ENCODE data around the gene SERPINA12. TPM values are rescaled to one million over a fixed set of nuclear protein-coding genes. Genes with fewer than 3 reads are reported as not detected.

Gene SERPINA12
- total and polyA plus RNA-seq, 2 of the 13 experiments (the other 11 are each of a cell fraction or from before 2014, with no cell fraction given), result 0.08 TPM; not detected in 1

- TF ChIP-seq HNF4G (IDR thresholded peaks at IDR 0.05; ENCODE audit: borderline replicate concordance, low read depth, low read length) (peak; percentile 91), HNF4G (CRISPR knock-in tag; IDR thresholded peaks at IDR 0.05; ENCODE audit: borderline replicate concordance, low read depth) (peak; percentile 63; the same call in 1 of the 2 replicates), ZNF687 (CRISPR knock-in tag; IDR thresholded peaks at IDR 0.05) (no peak; the same call in 1 of the 2 replicates), SIX1 (CRISPR knock-in tag; IDR thresholded peaks at IDR 0.05; ENCODE audit: borderline replicate concordance) (no peak), KLF16 (CRISPR knock-in tag; IDR thresholded peaks at IDR 0.05) (0 out of 4 replicates have a peak, but pooled peaks of 1 of the 2 experiments have one; percentile 31), U2AF2 (IDR thresholded peaks at IDR 0.05; ENCODE audit: low read depth, low read length) (no peak), PAF1 (CRISPR knock-in tag; IDR thresholded peaks at IDR 0.05) (0 out of 2 replicates have a peak, but pooled peaks have one; percentile 26), THYN1 (CRISPR knock-in tag; IDR thresholded peaks at IDR 0.05; ENCODE audit: borderline replicate concordance, low read depth) (no peak), ZNF766 (CRISPR knock-in tag; IDR thresholded peaks at IDR 0.05; ENCODE audit: borderline replicate concordance) (no peak), ZNF770 (CRISPR knock-in tag; IDR thresholded peaks at IDR 0.05) (peak; percentile 19; the same call in 1 of the 2 replicates), ZNF580 (CRISPR knock-in tag; IDR thresholded peaks at IDR 0.05; ENCODE audit: borderline replicate concordance, low read depth) (0 out of 2 replicates have a peak, but pooled peaks have one; percentile 67), THRA (CRISPR knock-in tag; IDR thresholded peaks at IDR 0.05; ENCODE audit: borderline replicate concordance) (peak; percentile 73), FOSL1 (CRISPR knock-in tag; IDR thresholded peaks at IDR 0.05; ENCODE audit: borderline replicate concordance) (no peak), SNAPC5 (CRISPR knock-in tag; IDR thresholded peaks at IDR 0.05; ENCODE audit: borderline replicate concordance) (no peak), ARNT2 (CRISPR knock-in tag; IDR thresholded peaks at IDR 0.05; ENCODE audit: low read depth) (peak; percentile 36; the same call in 1 of the 2 replicates), ZNF737 (CRISPR knock-in tag; IDR thresholded peaks at IDR 0.05; ENCODE audit: borderline replicate concordance) (no peak), ZZZ3 (CRISPR knock-in tag; IDR thresholded peaks at IDR 0.05; ENCODE audit: borderline replicate concordance) (no peak), ARNTL (CRISPR knock-in tag; IDR thresholded peaks at IDR 0.05) (peak; percentile 48; the same call in 1 of the 2 replicates), ZNF629 (CRISPR knock-in tag; conservative IDR thresholded peaks at IDR 0.05) (peak; percentile 72), IRF2 (CRISPR knock-in tag; IDR thresholded peaks at IDR 0.05) (peak; percentile 75; the same call in 1 of the 2 replicates), ZNF569 (CRISPR knock-in tag; IDR thresholded peaks at IDR 0.05; ENCODE audit: borderline replicate concordance) (no peak)
Measured at GRCh38 chr14:94451091-94451771, 58.0 kb downstream of the SERPINA12 start (continued).

Data from HepG2 (cell line).